ENCODE results near the gene C3orf49.

The C3orf49 gene

GRCh38 chr3:63819151-63819398 lies at the start of gene C3orf49:
Gene C3orf49 (plus strand): TSS chr3:63819299. CDS start chr3:63819472, 173 bp downstream.
- Mint-ChIP-seq H3K9me3 (no peaks in the 10 kb centered on the region), H3K27me3 (no peaks in the 10 kb centered on the region), H3K4me1 (no peaks in the 10 kb centered on the region), H3K4me3 (no peak within 1 kb of the TSS), H3K27ac (no peak within 1 kb of the TSS), H3K36me3 (ENCODE audit: low read depth) (no peaks in the 10 kb centered on the region)
- DNase-seq = no peak
- no peak for ATAC-seq

GRCh38 chr3:63774781-63775180 lies 44.3 kb upstream of the C3orf49 start:
- H3K9me3 Mint-ChIP-seq = no peaks in the 10 kb centered on the region
- H3K4me1 Mint-ChIP-seq = no peaks in the 10 kb centered on the region
- no peak overlapping the region for H3K4me3 Mint-ChIP-seq
- H3K36me3 Mint-ChIP-seq (ENCODE audit: low read depth) = no peaks in the 10 kb centered on the region
- no peaks in the 10 kb centered on the region for H3K27me3 Mint-ChIP-seq
- DNase-seq (no peak), ATAC-seq (no peak)
- H3K27ac Mint-ChIP-seq = no peak overlapping the region

GRCh38 chr3:63779227-63779626 lies 39.9 kb upstream of the C3orf49 start:
- Mint-ChIP-seq H3K27me3 (no peaks in the 10 kb centered on the region), H3K4me1 (no peaks in the 10 kb centered on the region), H3K27ac (no peak overlapping the region), H3K36me3 (ENCODE audit: low read depth) (no peaks in the 10 kb centered on the region), H3K4me3 (no peak overlapping the region), H3K9me3 (no peaks in the 10 kb centered on the region)
- DNase-seq = no peak
- no peak for ATAC-seq

GRCh38 chr3:63791974-63792373 lies 27.1 kb upstream of the C3orf49 start:
- DNase-seq = no peak
- no peak overlapping the region for H3K27ac Mint-ChIP-seq
- ATAC-seq = no peak
- H3K36me3 Mint-ChIP-seq (ENCODE audit: low read depth) = no peaks in the 10 kb centered on the region
- peaks cover 2% of the 10 kb centered on the region for H3K27me3 Mint-ChIP-seq
- H3K4me1 Mint-ChIP-seq = no peaks in the 10 kb centered on the region
- no peaks in the 10 kb centered on the region for H3K9me3 Mint-ChIP-seq
- no peak overlapping the region for H3K4me3 Mint-ChIP-seq

GRCh38 chr3:63795438-63795837 lies 23.7 kb upstream of the C3orf49 start:
- DNase-seq (no peak), ATAC-seq (no peak)
- no peak overlapping the region for H3K27ac Mint-ChIP-seq
- no peaks in the 10 kb centered on the region for H3K36me3 Mint-ChIP-seq (ENCODE audit: low read depth)
- H3K9me3 Mint-ChIP-seq = no peaks in the 10 kb centered on the region
- no peak overlapping the region for H3K4me3 Mint-ChIP-seq
- H3K27me3 Mint-ChIP-seq = peaks cover 1% of the 10 kb centered on the region
- no peaks in the 10 kb centered on the region for H3K4me1 Mint-ChIP-seq

GRCh38 chr3:63798544-63798943 lies 20.6 kb upstream of the C3orf49 start:
- H3K9me3 Mint-ChIP-seq = no peaks in the 10 kb centered on the region
- no peaks in the 10 kb centered on the region for H3K27me3 Mint-ChIP-seq
- H3K36me3 Mint-ChIP-seq (ENCODE audit: low read depth) = no peaks in the 10 kb centered on the region
- no peak for ATAC-seq
- H3K4me3 Mint-ChIP-seq = no peak overlapping the region
- H3K4me1 Mint-ChIP-seq = no peaks in the 10 kb centered on the region
- no peak for DNase-seq
- no peak overlapping the region for H3K27ac Mint-ChIP-seq

GRCh38 chr3:63798949-63799348 lies 20.1 kb upstream of the C3orf49 start:
- no peak overlapping the region for H3K4me3 Mint-ChIP-seq

GRCh38 chr3:63800097-63800496 lies 19.0 kb upstream of the C3orf49 start:
- Mint-ChIP-seq H3K36me3 (ENCODE audit: low read depth) (no peaks in the 10 kb centered on the region), H3K4me3 (no peak overlapping the region), H3K9me3 (no peaks in the 10 kb centered on the region), H3K27ac (no peak overlapping the region), H3K4me1 (no peaks in the 10 kb centered on the region), H3K27me3 (no peaks in the 10 kb centered on the region)
- DNase-seq (no peak), ATAC-seq (no peak)

More at GRCh38 chr3:63798949-63799348, 20.1 kb upstream of the C3orf49 start:
- Mint-ChIP-seq H3K27me3 (no peaks in the 10 kb centered on the region), H3K36me3 (ENCODE audit: low read depth) (no peaks in the 10 kb centered on the region), H3K9me3 (no peaks in the 10 kb centered on the region), H3K27ac (no peak overlapping the region), H3K4me1 (no peaks in the 10 kb centered on the region)
- ATAC-seq = no peak
- no peak for DNase-seq

- H3K9me3 Mint-ChIP-seq = no peaks in the 10 kb centered on the region
- H3K27ac Mint-ChIP-seq = no peak overlapping the region
- H3K27me3 Mint-ChIP-seq = no peaks in the 10 kb centered on the region
- no peak overlapping the region for H3K4me3 Mint-ChIP-seq
- H3K4me1 Mint-ChIP-seq = no peaks in the 10 kb centered on the region
- ATAC-seq (no peak), DNase-seq (no peak)
- no peaks in the 10 kb centered on the region for H3K36me3 Mint-ChIP-seq (ENCODE audit: low read depth)
Observed at GRCh38 chr3:63803911-63804310, 15.2 kb upstream of the C3orf49 start.

GRCh38 chr3:63807961-63808565 lies 11.0 kb upstream of the C3orf49 start:
- no peak overlapping the region for H3K4me3 Mint-ChIP-seq
- no peak for DNase-seq
- no peak overlapping the region for H3K27ac Mint-ChIP-seq
- no peak for ATAC-seq
- no peaks in the 10 kb centered on the region for H3K36me3 Mint-ChIP-seq (ENCODE audit: low read depth)
- no peaks in the 10 kb centered on the region for H3K9me3 Mint-ChIP-seq
- H3K4me1 Mint-ChIP-seq = no peaks in the 10 kb centered on the region
- H3K27me3 Mint-ChIP-seq = no peaks in the 10 kb centered on the region

GRCh38 chr3:63808633-63809032 lies 10.5 kb upstream of the C3orf49 start:
- no peaks in the 10 kb centered on the region for H3K9me3 Mint-ChIP-seq
- H3K27me3 Mint-ChIP-seq = no peaks in the 10 kb centered on the region
- H3K4me1 Mint-ChIP-seq = no peaks in the 10 kb centered on the region
- H3K36me3 Mint-ChIP-seq (ENCODE audit: low read depth) = no peaks in the 10 kb centered on the region
- DNase-seq (no peak), ATAC-seq (no peak)
- no peak overlapping the region for H3K27ac Mint-ChIP-seq
- no peak overlapping the region for H3K4me3 Mint-ChIP-seq

- H3K27ac Mint-ChIP-seq = no peak overlapping the region
- no peak overlapping the region for H3K4me3 Mint-ChIP-seq
- ATAC-seq = no peak
- no peaks in the 10 kb centered on the region for H3K9me3 Mint-ChIP-seq
- no peaks in the 10 kb centered on the region for H3K36me3 Mint-ChIP-seq (ENCODE audit: low read depth)
- no peaks in the 10 kb centered on the region for H3K27me3 Mint-ChIP-seq
- no peaks in the 10 kb centered on the region for H3K4me1 Mint-ChIP-seq
- no peak for DNase-seq
Observed at GRCh38 chr3:63809607-63810006, 9.5 kb upstream of the C3orf49 start.

- H3K4me1 Mint-ChIP-seq = no peaks in the 10 kb centered on the region
- no peak overlapping the region for H3K27ac Mint-ChIP-seq
- H3K27me3 Mint-ChIP-seq = no peaks in the 10 kb centered on the region
- no peaks in the 10 kb centered on the region for H3K36me3 Mint-ChIP-seq (ENCODE audit: low read depth)
- ATAC-seq = no peak
- no peak overlapping the region for H3K4me3 Mint-ChIP-seq
- no peaks in the 10 kb centered on the region for H3K9me3 Mint-ChIP-seq
- no peak for DNase-seq
Observed at GRCh38 chr3:63814237-63814636, 4.9 kb upstream of the C3orf49 start.

- Mint-ChIP-seq H3K9me3 (no peaks in the 10 kb centered on the region), H3K27ac (no peak overlapping the region), H3K4me3 (no peak overlapping the region), H3K4me1 (no peaks in the 10 kb centered on the region), H3K27me3 (no peaks in the 10 kb centered on the region), H3K36me3 (ENCODE audit: low read depth) (no peaks in the 10 kb centered on the region)
- DNase-seq = no peak
- ATAC-seq = no peak
Observed at GRCh38 chr3:63817225-63817624, 1.9 kb upstream of the C3orf49 start.

GRCh38 chr3:63818282-63819150 lies 583 bp upstream of the C3orf49 start:
- no peak overlapping the region for H3K27ac Mint-ChIP-seq
- H3K4me1 Mint-ChIP-seq = no peaks in the 10 kb centered on the region
- no peaks in the 10 kb centered on the region for H3K36me3 Mint-ChIP-seq (ENCODE audit: low read depth)
- H3K9me3 Mint-ChIP-seq = no peaks in the 10 kb centered on the region
- ATAC-seq (no peak), DNase-seq (peak; percentile 57)
- no peak overlapping the region for H3K4me3 Mint-ChIP-seq
- no peaks in the 10 kb centered on the region for H3K27me3 Mint-ChIP-seq
